Endothelial cell of umbilical vein (primary cell): ENCODE data around the gene ALPK1.
"Not testable (repeated sequence)": the region's sequence is repeated elsewhere in the genome, so short reads cannot be mapped to it uniquely, and the experiment has no call there.

Experiments
- GATA2 ChIP-seq: IDR thresholded peaks from 2 replicates; pipeline ENCODE4 v1.7.0; 2011; ENCODE audit warnings: low read depth, mild to moderate bottlenecking, moderate library complexity, mixed read lengths, low read length; ENCODE audit not compliant: insufficient read length, insufficient read depth
- JUN ChIP-seq: IDR thresholded peaks from 2 replicates; pipeline ENCODE4 v1.6.1; 2011; ENCODE audit warnings: borderline replicate concordance, low read depth; ENCODE audit not compliant: insufficient read length, insufficient read depth
- POLR2A ChIP-seq: IDR thresholded peaks from 2 replicates; pipeline ENCODE4 v1.6.1; 2012; ENCODE audit warnings: low read depth, mild to moderate bottlenecking, control low read depth, low read length
- TF ChIP-seq, protein P1 (sequence below), 2 donors: IDR thresholded peaks; 1 replicate in 1 of 2; 2 replicates in 1 of 2; pipeline ENCODE4 v1.5.1; 2011; ENCODE audit warnings: low read length in 2 of 2, mild to moderate bottlenecking in 2 of 2, moderate library complexity in 2 of 2, control low read depth in 1 of 2, inconsistent platforms in 1 of 2, low read depth in 1 of 2; ENCODE audit not compliant: insufficient read depth in 1 of 2; ENCODE audit errors: extremely low read depth in 1 of 2

DNA sequence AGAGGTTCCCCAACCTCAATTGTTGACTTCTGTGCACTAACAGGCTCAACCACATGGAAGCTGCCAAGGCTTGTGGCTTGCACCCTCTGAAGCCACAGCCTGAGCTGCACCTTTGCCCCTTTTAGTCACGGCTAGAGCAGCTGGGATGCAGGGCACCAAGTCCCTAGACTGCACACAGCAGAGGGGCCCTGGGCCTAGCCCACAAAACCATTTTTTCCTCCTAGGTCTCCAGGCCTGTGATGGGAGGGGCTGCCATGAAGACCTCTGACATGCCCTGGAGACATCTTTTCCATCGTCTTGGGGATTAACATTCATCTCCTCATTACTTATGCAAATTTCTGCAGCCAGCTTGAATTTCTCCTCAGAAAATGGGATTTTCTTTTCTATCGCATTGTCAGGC, 193.6 kb downstream of the ALPK1 start:
- TF ChIP-seq, protein P1, sequence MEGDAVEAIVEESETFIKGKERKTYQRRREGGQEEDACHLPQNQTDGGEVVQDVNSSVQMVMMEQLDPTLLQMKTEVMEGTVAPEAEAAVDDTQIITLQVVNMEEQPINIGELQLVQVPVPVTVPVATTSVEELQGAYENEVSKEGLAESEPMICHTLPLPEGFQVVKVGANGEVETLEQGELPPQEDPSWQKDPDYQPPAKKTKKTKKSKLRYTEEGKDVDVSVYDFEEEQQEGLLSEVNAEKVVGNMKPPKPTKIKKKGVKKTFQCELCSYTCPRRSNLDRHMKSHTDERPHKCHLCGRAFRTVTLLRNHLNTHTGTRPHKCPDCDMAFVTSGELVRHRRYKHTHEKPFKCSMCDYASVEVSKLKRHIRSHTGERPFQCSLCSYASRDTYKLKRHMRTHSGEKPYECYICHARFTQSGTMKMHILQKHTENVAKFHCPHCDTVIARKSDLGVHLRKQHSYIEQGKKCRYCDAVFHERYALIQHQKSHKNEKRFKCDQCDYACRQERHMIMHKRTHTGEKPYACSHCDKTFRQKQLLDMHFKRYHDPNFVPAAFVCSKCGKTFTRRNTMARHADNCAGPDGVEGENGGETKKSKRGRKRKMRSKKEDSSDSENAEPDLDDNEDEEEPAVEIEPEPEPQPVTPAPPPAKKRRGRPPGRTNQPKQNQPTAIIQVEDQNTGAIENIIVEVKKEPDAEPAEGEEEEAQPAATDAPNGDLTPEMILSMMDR (IDR thresholded peaks at IDR 0.05; ENCODE audit: extremely low read depth in 1 of 2, insufficient read depth in 1 of 2, low read depth in 1 of 2, low read length in 2 of 2), result not testable (repeated sequence)
- TF ChIP-seq POLR2A, JUN, GATA2: not testable (repeated sequence)
